IPS-18a (cell line): Measurements from ENCODE around the gene TRPC6.
"Not testable (repeated sequence)": the region's sequence is repeated elsewhere in the genome, so short reads cannot be mapped to it uniquely, and the experiment has no call there.

Experiments used
- H3K27ac ChIP-seq: one replicate; pipeline ENCODE4 v1.5.1; 2013; ENCODE audit warnings: low read length
- H3K27me3 ChIP-seq: one replicate; pipeline ENCODE4 v1.6.1; 2013; ENCODE audit warnings: mild to moderate bottlenecking, low read length; ENCODE audit not compliant: control insufficient read depth, insufficient read depth
- H3K36me3 ChIP-seq: one replicate; pipeline ENCODE4 v1.6.1; 2013; ENCODE audit warnings: low read depth, low read length; ENCODE audit not compliant: control insufficient read depth
- H3K4me1 ChIP-seq: one replicate; pipeline ENCODE4 v1.6.1; 2013; ENCODE audit warnings: low read depth, low read length; ENCODE audit not compliant: control insufficient read depth
- H3K4me3 ChIP-seq: one replicate; pipeline ENCODE4 v1.5.1; 2013; ENCODE audit warnings: low read length
- H3K9ac ChIP-seq: one replicate; pipeline ENCODE4 v1.6.1; 2013; ENCODE audit warnings: mild to moderate bottlenecking, low read length, moderate library complexity
- H3K9me3 ChIP-seq: one replicate; pipeline ENCODE4 v1.6.1; 2013; ENCODE audit warnings: low read depth, low read length; ENCODE audit not compliant: control insufficient read depth

TRPC6 gene

DNA sequence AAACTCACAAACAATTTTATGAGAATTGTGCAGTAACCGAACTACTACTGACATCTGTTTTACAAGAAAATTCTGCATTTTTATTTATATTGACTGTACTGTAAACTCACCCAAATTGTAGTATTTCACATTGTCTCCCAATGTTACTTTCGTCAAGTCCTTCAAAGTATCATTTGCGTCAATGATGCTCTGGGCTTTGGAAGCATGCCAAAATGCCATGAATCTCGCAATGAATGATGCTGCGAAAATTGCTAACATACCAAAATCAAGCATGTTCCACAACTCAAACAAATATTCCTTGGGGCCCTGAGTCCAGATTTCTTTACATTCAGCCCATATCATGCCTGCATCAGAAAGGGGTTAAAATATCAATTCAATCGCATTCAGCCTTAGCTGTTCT, 107.6 kb downstream of the TRPC6 start:
- H3K27me3 ChIP-seq, result no peaks in the 10 kb centered on the region

DNA sequence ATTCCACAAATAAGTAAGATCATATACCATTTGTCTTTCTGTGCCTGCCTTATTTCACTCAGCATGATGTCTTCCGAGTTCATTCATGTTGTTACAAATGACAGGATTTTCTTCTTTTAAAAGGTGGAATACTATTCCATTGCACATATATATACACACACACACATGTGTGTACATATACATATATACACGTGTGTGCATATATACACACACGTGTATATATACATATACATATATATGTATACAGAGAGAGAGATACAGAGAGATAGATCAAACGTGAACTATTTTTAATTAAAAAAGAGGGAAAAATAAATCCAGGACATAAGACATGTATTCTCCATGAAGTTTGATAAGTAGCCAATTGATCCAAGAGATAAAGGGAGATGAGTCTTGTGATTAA, 108.1 kb downstream of the TRPC6 start:
- Histone ChIP-seq H3K4me1 (no peaks in the 10 kb centered on the region), H3K9ac (no peak overlapping the region), H3K4me3 (no peak overlapping the region), H3K27ac (no peak overlapping the region), H3K27me3 (no peaks in the 10 kb centered on the region), H3K9me3 (no peaks in the 10 kb centered on the region), H3K36me3 (no peaks in the 10 kb centered on the region)

More for the DNA sequence above, 107.6 kb downstream of the TRPC6 start:
- Histone ChIP-seq H3K36me3 (no peaks in the 10 kb centered on the region), H3K4me3 (no peak overlapping the region), H3K9me3 (no peaks in the 10 kb centered on the region), H3K9ac (no peak overlapping the region), H3K27ac (no peak overlapping the region), H3K4me1 (no peaks in the 10 kb centered on the region)

DNA sequence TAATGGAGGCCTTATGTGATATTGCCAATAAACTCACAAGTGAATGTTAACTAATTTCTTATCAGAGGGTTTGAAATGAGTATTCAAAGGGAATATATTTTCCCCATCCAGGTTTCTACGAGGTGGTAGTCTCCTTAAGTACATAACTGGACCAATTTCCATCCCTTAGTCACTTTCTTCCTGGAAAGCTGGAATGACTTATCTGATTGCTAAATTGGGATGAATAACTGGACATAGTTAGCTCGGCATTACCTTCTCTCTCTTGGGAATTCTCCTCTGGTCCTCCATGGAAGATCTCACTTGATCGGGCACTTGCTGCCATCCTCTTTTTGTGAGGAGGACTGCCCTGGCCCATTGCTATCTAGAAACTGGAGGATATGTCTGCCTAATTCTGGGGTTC, 109.1 kb downstream of the TRPC6 start:
- no peaks in the 10 kb centered on the region for H3K4me1 ChIP-seq
- no peak overlapping the region for H3K27ac ChIP-seq
- H3K4me3 ChIP-seq, result no peak overlapping the region
- no peaks in the 10 kb centered on the region for H3K9me3 ChIP-seq
- no peaks in the 10 kb centered on the region for H3K27me3 ChIP-seq
- H3K36me3 ChIP-seq, result no peaks in the 10 kb centered on the region
- H3K9ac ChIP-seq, result no peak overlapping the region

DNA sequence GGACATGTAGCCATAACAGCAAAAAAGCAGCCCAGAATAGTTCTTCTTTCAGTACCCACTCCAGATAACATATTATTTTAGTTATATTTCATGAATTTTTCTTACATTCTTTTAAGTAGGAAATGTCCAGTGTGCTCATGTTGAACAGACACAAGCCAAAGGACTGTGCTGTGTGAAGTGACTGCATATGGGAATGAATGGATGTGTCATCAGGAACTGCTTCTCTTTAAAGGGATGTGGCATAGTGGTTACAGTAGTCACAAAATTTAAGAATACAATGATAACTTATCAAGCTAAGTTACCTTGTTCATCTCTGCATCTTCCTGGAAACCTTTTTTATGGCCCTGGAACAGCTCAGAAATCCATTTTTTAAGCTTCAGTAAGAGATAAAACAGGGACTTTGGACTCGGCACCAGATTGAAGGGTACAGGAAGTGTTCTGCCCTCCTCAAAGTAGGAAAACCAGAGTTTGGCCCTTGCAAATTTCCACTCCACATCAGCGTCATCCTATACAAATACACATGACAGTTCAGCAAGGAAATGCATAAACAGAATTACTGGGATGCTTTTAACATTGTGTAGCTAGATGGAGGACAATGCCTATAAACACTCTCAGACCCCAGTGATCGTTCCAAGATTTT, 112.8 kb downstream of the TRPC6 start:
- no peak overlapping the region for H3K9ac ChIP-seq
- H3K4me1 ChIP-seq, result peaks cover 7% of the 10 kb centered on the region
- no peaks in the 10 kb centered on the region for H3K27me3 ChIP-seq
- H3K36me3 ChIP-seq, result no peaks in the 10 kb centered on the region
- no peak overlapping the region for H3K4me3 ChIP-seq
- H3K9me3 ChIP-seq, result no peaks in the 10 kb centered on the region
- no peak overlapping the region for H3K27ac ChIP-seq

DNA sequence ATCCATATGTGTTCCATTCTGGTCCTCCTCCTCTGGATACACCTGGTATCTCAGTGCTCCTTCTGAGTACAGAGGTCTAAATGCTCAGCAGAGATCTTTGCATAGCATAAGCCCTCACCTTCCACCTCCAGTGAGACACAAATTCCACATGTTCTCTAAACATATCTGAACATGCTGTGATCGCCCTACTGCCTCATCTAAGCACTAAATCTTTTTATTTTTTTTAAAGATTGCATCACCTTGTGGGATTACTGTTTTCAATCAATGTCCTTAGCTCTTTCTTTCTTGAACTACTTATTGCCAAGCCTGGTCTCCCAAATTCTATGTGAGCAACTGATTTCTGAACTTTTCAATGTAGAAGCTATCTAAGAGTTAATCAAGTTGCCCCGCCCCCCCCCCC, 113.4 kb downstream of the TRPC6 start:
- Histone ChIP-seq H3K27me3 (no peaks in the 10 kb centered on the region), H3K27ac (no peak overlapping the region), H3K9me3 (no peaks in the 10 kb centered on the region), H3K4me1 (peaks cover 9% of the 10 kb centered on the region), H3K4me3 (no peak overlapping the region), H3K9ac (no peak overlapping the region), H3K36me3 (no peaks in the 10 kb centered on the region)

DNA sequence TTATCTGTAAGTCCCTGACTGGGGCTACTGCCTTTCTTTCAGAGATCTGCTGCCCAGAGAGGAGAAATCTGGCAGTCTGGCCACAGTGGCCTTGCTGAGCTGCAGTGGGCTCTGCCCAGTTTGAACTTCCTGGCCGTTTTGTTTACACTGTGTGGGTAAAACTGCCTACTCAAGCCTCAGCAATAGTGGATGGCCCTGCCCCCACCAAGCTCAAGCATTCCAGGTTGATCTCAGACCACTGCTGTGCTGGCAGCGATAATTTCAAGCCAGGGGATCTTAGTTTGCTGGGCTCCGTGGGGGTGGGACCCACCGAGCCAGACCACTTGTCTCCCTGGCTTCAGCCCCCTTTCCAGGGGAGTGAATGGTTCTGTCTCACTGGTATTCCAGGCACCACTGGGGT, 117.5 kb downstream of the TRPC6 start:
- no peak overlapping the region for H3K4me3 ChIP-seq
- no peak overlapping the region for H3K27ac ChIP-seq
- H3K36me3 ChIP-seq, result no peaks in the 10 kb centered on the region
- H3K9me3 ChIP-seq, result no peaks in the 10 kb centered on the region
- no peaks in the 10 kb centered on the region for H3K27me3 ChIP-seq
- no peak overlapping the region for H3K9ac ChIP-seq
- peaks cover 9% of the 10 kb centered on the region for H3K4me1 ChIP-seq

DNA sequence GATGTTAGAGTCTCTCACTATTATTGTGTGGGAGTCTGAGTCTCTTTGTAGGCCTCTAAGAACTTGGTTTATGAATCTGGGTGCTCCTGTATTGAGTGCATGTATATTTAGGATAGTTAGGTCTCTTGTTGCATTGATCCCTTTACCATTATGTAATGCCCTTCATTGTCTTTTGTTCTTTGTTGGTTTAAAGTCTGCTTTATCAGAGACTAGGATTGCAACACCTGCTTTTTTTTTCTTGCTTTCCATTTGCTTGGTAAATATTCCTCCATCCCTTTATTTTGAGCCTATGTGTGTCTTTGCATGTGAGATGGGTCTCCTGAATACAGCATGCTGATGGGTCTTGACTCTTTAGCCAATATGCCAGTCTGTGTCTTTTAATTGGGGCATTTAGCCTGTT, 119.4 kb downstream of the TRPC6 start:
- H3K4me3 ChIP-seq, H3K4me1 ChIP-seq: not testable (repeated sequence)

DNA sequence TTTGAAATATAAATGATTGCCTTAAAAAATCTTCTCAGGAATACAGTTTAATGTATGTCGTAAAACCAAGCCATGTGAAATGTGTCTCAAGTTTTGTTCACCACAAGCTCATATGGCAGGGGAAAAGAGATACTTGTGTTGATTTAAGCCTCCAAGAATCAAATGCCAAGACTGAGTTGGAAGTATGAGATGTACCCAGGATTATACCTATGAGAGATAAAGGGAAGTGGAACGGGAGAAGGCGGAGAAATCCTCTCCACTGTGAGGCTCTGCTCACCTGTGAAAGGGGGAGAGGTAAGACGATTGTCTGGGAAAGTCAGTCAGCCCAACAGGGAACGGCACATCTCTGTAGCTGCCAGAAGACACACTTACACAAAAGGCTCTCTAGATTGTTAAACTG, 124.8 kb downstream of the TRPC6 start:
- Histone ChIP-seq H3K4me1 (no peaks in the 10 kb centered on the region), H3K27me3 (no peaks in the 10 kb centered on the region), H3K9me3 (peaks cover 3% of the 10 kb centered on the region), H3K27ac (no peak overlapping the region), H3K36me3 (no peaks in the 10 kb centered on the region), H3K4me3 (no peak overlapping the region), H3K9ac (no peak overlapping the region)

More for the DNA sequence above, 119.4 kb downstream of the TRPC6 start:
- H3K9me3 ChIP-seq, H3K27ac ChIP-seq, H3K9ac ChIP-seq, H3K27me3 ChIP-seq, H3K36me3 ChIP-seq: not testable (repeated sequence)

DNA sequence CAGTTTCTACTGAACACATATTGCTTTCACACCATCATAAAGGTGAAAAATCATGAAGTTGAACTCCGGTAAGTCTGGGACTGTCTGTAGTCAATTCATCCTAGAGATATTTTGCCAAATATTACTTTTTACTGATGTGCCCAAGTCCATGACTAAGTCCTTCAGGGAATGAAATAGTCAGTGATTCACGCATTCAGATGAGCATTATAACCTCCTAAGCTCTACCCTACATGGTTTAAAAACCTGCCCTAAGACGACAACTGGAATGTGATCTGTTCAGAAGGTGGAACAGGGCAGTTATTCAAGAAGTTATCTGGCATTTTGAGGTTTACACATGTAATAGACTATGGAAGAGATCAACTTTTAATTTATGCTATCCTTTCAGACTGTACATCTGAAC, 125.6 kb downstream of the TRPC6 start:
- H3K27me3 ChIP-seq, result no peaks in the 10 kb centered on the region
- H3K4me3 ChIP-seq, result no peak overlapping the region
- no peaks in the 10 kb centered on the region for H3K36me3 ChIP-seq
- peaks cover 3% of the 10 kb centered on the region for H3K9me3 ChIP-seq
- no peak overlapping the region for H3K9ac ChIP-seq
- no peak overlapping the region for H3K27ac ChIP-seq
- no peaks in the 10 kb centered on the region for H3K4me1 ChIP-seq

DNA sequence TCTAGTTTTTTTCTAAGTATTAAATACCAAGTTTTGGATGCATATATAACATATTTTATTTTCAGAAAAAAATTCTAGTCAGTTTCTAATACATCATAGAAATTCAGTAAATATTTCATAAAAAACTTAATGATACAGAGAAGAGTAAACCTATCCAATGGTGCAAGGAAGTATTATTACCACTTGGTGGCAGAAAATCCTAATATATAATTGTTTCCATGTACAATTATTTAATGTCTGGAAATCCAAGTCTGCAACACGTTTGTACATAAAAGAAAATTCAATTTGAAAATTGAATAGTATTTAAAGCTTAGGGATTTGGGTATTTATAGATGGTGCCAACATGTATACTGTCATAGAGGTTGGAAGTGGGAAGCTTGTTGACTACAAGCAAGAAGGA, 127.0 kb downstream of the TRPC6 start:
- no peak overlapping the region for H3K9ac ChIP-seq
- no peaks in the 10 kb centered on the region for H3K4me1 ChIP-seq
- H3K9me3 ChIP-seq, result peaks cover 3% of the 10 kb centered on the region
- no peaks in the 10 kb centered on the region for H3K36me3 ChIP-seq
- H3K27me3 ChIP-seq, result no peaks in the 10 kb centered on the region
- no peak overlapping the region for H3K4me3 ChIP-seq
- H3K27ac ChIP-seq, result no peak overlapping the region

DNA sequence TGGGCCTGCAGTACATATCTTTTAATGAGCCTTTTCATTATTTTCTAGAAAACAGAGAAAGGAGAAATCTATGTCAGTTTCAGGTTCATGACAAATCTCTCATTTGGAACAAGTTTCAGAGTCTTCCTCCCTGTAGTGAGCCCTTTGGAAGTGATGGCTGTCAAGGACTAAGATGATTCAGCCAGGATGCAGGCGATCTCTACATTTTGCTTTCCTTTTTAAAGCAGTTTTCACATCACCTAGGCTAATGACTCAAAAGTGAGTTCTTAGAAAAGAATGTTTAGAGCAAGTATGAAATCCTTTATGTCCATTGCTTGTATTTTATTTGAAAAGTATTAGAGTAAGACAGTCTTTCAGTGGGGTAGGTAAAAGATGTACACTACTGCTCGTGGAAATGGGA, 130.1 kb downstream of the TRPC6 start:
- H3K27me3 ChIP-seq, result no peaks in the 10 kb centered on the region
- no peaks in the 10 kb centered on the region for H3K9me3 ChIP-seq
- no peaks in the 10 kb centered on the region for H3K36me3 ChIP-seq
- H3K4me3 ChIP-seq, result no peak overlapping the region
- no peak overlapping the region for H3K9ac ChIP-seq
- H3K4me1 ChIP-seq, result no peaks in the 10 kb centered on the region
- no peak overlapping the region for H3K27ac ChIP-seq

DNA sequence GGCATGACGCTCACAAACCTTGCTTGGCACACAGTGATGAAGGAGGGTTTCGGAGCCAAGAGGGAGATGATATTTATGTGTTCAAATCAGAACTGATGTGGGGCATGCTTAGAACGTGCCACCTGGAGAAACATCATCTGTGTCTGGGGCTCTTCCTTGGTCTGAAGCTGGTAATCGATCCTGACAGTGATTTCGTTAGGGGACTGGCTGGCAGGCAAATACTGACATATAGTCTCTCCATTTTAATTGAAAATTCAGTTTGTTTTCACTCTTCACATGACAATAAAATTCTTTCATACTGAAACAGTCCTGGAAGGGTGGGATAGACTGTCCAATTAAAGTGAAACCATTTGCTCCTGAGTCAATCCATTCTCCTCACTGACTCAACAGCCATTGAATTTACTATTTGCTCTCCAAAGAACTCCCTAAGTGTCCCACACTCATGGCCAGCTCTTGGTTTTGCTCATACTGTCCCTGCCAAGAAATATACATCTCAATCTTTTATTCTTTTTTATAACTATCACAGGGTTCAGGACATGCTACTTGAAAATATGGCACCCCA, 134.8 kb downstream of the TRPC6 start:
- H3K27me3 ChIP-seq, result no peaks in the 10 kb centered on the region
- H3K4me3 ChIP-seq, result no peak overlapping the region
- H3K4me1 ChIP-seq, result no peaks in the 10 kb centered on the region
- H3K9ac ChIP-seq, result no peak overlapping the region
- H3K36me3 ChIP-seq, result no peaks in the 10 kb centered on the region
- H3K9me3 ChIP-seq, result no peaks in the 10 kb centered on the region
- no peak overlapping the region for H3K27ac ChIP-seq
